NCI-H146 treated with DMSO at 0.1 percent for 48 hours (cell line): ENCODE measurements around the gene LRG1.

Experiments
- DNase-seq: peaks from one replicate; lab custom pipeline; 2025; ENCODE audit not compliant: unreplicated experiment; lab: John Stamatoyannopoulos, UW

LRG1 gene

DNA sequence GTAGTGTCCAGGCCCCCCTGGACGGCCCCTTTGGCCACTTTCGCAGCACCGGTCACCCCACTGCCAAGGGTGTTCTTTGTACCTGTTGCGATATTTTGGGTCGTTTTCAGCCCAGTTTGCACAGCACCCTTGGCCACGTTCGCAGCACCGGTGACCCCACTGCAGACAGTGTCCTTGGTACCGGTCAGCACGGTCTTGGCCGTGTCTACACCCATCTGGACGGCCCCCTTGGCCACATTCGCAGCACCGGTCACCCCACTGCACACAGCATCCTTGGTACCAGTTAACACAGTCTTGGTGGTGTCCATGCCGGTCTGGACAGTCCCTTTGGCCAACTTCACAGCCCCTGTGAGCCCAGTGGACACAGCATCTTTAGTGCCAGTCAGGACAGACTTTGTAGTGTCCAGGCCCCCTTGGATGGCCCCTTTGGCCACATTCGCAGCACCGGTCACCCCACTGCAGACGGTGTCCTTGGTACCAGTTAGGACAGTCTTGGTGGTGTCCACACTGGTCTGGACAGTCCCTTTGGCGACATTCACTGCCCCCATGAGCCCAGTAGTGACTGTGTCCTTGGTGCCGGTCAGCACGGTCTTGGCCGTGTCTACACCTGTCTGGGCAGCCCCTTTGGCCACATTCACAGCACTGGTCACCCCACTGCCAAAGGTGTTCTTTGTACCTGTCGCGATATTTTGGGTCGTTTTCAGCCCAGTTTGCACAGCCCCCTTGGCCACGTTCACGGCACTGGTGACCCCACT, 28.4 kb downstream of the LRG1 start:
- no peak for DNase-seq

DNA sequence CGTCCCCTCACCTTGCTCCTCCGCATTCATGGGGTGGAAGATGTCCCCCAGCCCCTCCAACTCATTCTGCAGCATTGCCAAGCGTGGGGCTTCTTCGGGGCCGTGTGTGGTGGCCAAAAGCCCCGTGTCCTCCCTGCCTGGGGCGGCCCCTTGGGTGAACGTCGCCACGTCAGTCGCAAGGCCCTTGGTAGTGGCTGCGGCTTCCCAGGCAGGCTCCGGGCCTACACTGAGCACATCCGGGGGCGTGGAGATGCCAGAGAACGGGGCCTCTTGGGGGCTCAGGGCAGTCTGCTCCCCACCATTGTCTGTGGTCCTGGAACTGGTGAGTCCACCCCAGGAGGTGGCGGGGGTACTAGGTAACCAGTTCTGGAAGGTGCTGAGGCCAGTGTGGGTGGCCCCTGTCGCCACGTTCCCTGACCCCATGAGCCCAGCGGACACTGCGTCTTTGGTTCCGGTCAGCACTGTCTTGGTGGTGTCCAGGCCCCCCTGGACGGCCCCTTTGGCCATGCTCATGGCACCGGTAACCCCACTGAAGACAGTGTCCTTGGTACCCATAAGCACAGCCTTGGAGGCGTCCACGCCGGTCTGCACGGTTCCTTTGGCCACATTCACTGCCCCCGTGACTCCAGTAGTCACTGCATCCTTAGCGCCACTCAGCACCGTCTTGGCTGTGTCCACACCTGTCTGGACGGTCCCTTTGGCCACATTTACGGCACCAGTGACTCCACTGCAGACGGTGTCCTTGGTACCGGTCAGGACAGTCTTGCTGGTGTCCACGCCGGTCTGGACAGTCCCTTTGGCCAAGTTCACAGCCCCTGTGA, 29.2 kb downstream of the LRG1 start:
- DNase-seq: no peak

DNA sequence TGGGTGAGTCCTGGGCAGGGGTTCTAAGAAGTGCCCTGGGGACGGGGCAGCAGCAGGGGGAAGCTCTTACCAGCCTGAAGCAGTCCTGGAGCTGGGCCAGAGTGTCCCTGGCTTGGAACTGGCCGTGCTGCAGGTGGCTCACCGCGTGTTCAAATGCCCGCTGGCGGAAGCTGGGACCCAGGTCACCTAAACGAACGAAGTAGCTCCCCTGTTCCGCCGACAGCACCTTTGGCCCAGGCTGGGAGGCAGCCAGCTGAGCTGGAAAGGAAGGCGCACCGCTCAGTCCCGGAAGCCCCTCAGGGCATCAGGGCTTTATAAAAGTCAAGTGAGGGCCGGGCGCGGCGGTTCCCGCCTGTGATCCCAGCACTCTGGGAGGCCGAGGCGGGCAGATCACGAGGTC, 31.1 kb downstream of the LRG1 start:
- DNase-seq: no peak

DNA sequence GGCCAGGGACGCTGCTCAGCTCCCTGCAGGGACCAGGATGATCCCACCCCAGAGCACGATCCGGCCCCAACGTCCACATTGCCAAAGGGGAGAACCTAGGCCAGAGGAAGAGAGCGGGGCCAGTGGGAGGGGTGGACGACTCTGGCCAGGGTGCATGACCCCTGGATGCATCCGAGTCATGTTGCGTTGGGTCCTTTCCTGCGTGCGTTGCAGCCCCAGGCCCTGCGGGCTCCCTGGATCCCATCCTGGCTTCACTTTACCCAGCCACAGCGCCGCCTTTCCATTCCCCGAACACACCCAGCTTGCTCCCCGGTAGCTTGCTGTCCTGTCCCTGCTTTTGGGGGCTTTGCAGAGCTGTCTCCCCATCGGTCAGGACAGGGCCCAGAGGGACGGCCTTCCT, 32.0 kb downstream of the LRG1 start:
- no peak for DNase-seq

DNA sequence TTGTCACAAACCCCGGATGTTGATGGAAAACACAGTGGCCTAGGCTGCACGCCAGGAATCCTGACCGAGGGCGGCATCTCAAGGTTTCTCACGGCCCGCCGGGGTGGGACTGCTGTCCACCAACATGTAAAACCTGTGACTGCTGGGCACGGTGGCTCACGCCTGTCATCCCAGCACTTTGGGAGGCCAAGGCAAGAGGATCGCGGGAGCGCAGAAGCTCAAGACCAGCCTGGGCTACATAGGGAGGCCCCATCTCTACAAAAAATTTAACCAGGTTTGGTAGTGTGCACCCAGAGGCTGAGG, 32.7 kb downstream of the LRG1 start:
- DNase-seq: no peak

DNA sequence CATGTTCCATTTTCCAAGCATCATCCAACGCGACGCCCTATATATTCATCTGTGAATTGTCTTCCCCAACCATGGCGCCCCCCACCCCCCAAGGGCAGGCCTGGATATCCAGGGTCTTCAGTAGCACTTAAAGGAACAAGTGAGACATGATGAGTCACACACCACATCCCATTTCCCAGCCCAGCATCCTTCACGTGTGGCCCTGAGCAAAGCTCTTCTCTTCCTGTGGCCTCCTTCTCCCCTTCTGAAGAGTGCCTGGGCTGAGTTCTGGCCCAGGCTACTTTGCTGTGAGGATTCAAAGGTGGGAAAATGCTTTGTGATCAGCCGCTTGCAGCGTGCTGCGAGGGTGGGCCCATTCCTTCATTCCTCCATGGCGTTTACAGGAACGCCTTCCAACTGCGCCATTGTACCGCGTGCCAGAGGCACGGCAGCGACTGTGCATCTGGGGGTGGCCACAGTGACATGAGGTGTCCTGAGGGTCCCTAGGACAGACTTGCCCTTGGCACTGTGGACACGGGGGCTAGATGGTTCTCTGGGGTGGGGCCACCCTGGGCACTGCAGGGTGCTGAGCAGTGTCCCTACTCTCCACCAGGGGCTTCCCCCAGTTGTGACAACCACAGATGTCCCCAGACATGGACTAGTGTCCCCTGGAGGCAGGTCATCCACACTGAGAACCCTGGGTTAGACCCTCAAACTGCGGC, 33.2 kb downstream of the LRG1 start:
- no peak for DNase-seq

DNA sequence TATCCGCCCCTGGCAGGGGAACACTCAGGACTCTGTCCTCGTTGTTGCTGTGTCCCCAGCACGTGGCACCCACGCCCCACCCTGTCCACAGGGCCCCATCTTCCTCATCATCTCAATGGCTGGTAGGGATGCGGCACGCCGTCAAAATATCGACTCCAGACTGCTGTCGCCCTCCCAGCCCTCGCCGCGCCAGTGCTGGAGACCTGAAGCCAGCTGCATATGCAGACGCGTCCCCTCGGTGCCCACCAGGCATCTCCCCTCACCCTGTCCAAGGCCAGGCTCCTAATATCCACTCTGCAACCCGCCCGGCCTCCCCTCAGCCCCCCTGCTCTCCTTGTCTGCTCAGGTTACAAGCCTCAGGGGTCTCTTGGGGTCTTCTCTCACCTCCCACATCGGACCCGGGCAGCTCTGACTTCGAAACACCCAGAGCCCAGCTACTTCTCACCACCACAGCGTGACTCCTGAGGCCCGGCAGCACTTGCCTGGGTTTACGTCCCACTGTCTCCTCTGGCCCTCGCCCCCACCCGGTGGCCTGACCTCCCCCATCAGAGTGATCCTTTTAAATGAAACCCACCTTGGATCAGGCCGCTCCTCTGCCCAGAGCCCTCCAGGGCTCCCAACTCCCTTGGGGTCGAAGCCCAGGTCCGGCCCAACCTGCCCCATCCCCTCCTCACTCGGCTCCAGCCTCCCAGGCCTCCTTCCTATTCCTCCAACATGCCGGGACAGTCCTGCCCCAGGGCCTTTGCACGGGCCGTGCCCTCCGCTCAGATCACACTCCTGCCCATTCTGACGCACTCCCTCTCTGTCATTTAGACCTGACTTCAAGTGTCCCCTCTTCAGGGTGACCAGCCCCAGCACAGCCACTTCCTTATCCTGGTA, 34.0 kb downstream of the LRG1 start:
- DNase-seq: no peak

DNA sequence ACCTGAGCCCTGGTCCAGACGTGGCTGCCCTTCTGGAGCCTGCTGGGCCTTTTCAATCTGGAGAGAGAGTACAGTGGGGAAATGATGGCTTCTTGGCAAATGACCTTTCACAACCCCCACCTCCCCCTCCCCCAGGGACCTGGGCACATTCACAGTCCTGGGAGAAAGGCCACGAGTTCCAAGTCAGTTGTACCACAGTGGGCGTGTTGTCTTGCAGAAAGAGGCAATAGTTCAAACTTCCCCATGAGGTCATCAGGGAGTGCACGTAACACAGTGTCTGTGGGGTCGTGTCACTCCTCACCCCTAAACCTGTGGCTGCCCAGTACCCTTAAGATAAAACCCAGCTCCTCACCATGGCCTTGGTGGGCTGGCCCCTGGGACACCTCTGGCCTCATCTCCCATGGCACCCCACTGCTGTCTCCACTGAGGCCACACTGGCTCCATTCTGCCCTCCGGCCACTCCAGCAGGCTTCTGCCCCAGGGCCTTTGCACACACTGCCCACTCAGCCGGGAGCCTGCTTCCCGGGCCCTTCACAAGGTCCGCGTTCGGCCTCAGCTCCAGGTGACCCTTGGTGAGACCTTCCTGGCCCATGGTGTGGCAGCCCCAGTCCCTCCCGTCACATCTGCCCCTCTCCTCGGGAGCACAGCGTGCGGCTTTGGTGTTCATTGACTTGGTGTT, 34.8 kb downstream of the LRG1 start:
- no peak for DNase-seq

DNA sequence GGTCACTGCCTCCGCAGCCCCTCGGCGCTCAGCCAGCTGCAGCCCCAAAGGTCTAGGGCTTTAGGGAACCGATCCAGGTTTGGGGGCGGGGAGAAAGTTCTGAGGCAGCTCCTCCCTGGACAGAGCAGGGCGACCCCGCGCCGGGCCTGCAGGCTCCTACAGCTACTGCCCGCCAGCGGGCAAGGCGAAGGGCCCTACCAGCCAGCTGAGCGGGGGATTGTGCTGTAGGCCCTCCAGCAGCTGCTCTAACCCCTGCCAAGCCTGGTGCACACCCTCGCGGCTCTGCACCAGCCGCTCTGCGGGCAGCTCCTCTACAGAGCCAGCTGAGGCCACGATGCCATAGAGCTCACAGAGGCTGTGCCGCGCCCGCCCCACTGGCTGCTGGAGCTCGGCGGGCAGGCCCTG, 35.5 kb downstream of the LRG1 start:
- no peak for DNase-seq

DNA sequence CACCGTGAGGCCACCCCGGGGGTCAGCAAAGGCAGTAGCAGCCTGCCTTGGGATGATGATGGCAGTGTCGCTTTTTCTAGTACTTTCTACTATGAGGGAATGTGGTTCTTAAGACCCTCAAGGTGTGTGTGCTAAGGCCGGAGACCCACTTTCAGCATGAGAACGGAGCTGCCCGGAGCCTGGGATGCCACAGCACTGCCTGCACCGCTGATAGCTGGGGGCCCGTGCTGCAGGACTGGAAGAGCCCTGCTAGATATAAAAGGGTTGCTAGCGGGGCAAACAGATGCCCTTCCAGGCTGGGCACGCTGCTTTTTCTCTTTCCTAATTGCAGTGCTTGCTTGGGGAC, 36.0 kb downstream of the LRG1 start:
- DNase-seq: no peak

DNA sequence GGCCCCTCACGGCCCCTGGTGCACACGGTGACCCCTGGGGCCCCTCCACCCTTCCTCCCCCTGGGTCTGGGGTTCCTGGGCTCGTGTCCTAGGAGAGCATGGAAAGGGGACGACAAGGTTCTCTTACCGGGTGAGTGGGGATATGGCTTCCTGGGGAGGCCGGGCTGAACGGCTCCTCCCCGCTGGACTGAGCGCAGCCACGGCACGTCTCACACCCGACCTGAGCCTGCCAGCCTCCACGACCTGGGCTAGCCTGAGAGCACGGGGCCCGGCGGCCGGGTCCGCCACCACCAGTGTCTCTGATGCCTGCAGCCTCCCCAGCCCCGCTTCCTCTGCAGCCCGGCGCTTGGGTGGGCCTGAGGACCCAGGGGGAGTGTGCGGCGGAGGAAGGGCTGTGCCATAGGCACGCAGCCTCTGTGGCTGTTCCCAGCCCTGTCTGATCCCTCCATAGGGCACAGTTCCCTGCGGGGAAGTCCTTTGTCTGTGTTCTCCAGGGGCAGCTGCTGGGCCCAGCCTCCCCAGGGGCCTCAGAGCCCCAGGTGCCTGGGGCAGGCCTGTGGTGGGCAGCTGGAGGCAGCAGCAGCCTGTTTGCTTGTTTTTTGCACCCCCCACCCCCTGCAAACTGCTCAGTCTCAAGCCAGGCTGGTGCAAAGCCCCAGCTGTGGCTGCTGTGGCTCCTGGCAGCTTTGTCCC, 36.6 kb downstream of the LRG1 start:
- DNase-seq: no peak

DNA sequence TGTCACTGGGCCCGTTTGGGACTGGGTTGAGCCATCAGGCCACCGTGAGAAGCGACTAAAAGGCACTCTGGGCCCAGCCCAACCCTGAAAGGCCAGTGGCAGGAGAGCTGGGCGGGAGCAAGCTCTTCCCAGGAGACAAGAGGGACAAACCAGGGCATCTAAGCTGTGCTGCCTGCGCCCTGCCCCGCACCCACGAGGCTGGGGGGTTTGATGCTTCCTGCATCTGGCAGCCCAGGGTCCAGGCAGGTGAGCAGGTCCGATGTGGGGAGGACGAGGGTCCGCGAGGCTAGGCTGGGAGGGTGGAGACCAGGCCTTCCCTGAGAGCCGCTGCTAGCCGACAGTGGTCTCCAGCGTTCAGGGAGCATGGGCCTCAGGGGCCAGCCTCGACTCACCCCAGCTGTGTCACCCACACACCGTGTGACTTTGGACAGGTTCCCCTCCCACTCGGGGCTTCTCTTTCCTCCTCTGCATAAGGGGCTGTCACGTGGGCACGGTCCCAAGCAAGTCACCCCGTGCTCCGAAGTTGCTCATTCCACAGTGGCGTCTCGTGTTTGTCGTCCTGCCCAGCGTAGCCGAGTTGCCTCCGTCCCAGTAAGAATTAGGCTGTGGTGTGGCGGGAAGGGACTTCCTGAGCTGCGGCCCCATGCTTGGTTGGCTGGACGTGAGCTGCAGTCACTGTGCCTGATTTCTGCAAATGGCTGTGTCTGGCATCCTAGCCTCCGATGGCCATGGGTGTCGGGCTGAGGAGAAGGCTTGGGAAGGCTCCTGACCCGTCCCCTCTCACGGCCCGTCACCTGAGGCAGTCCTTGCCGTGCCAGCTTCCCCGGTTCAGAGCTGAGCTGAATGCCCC, 37.3 kb downstream of the LRG1 start:
- no peak for DNase-seq

DNA sequence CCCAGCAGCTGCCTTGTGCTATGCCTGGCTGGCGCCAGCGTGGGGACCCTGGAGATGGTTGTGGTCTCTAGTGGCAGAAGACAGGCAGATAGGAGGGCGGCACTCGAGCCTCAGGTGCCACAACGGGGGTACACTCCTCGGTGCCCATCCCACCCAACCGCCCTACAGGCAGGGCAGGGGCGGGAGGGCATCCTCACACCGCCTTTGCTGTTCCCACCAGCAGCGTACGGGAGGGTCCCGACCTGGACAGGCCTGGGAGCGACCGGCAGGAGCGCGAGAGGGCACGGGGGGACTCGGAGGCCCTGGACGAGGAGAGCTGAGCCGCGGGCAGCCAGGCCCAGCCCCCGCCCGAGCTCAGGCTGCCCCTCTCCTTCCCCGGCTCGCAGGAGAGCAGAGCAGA, 38.1 kb downstream of the LRG1 start:
- no peak for DNase-seq

DNA sequence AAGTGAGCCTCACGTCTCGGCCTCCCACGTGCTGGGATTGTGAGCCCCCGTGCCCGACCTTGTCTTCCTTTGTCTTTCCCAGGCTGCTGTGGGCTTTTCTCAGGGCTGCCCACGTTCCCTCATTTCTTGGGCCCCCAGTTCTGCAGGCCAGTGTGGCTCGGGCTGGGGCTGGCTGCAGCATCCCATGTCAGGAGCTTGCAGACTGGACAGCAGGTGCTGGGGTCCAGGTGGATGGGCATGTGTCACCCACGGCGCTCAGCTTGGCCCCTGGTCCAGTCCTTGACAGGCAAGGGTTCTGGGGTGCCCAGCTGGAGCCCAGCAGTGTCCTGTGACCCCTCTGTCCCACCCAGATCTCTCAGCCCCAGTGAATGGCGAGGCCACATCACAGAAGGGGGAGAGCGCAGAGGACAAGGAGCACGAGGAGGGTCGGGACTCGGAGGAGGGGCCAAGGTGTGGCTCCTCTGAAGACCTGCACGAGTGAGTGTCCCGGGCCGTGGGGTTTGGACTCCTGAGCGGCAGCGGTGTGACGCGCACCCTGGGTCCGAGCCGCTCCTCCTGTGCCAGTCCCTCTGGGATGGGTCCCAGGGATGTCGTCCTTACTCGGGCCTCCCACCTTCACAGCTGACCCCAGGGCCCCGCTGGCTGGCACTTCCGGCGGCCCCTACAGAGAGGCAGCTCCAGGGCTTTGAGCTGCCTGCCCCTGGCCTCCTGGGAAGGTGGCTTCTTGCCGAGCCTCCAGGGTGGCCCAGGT, 38.8 kb downstream of the LRG1 start:
- no peak for DNase-seq

DNA sequence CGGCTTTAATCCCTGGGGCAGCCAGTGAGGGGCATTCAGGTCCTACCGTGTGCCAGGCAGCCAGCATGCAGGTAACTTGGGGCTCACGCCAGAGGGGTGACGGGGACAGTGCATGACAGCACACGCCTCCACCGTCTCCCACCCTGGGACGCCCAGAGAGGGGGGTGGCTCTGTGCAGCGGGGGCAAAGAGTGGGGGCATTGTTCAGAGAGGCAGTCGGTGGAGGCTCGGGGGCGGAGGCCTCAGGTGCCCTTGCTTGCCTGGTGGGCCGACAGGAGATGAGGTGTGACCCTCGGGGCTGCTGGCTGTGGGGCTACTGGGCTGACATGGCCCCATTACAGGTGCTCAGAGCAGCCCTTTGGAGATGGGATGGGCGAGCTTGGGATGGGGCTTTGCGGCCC, 40.0 kb downstream of the LRG1 start:
- DNase-seq: no peak

DNA sequence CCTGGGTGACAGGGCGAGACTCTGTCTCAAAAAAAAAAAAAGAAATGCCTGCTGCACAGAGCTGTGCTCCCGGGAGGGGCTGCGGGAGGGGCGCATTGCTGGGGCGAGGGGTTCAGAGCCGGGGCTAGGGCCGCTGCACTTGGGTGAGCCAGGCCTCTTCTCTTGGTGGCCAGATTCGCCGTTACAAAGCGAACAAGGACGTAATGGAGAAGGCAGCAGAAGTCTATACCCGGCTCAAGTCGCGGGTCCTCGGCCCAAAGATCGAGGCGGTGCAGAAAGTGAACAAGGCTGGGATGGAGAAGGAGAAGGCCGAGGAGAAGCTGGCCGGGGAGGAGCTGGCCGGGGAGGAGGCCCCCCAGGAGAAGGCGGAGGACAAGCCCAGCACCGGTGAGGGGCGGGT, 40.5 kb downstream of the LRG1 start:
- DNase-seq: no peak

DNA sequence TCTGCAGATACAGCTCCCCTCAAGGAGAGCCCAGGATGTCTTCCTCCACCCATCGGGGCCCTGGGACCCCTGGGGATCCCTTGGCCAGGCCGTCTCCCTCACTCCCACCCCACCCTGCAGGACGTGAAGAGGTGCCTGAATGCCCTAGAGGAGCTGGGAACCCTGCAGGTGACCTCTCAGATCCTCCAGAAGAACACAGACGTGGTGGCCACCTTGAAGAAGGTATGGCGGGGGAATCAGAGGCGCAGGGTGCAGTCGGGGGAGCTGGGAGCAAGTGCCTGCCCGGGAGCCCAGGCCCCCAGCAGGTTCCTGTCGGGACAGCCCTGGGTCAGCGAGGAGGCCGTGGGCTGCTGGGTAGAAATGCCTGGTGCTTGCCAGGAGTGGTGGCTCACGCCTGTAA, 41.1 kb downstream of the LRG1 start:
- no peak for DNase-seq

DNA sequence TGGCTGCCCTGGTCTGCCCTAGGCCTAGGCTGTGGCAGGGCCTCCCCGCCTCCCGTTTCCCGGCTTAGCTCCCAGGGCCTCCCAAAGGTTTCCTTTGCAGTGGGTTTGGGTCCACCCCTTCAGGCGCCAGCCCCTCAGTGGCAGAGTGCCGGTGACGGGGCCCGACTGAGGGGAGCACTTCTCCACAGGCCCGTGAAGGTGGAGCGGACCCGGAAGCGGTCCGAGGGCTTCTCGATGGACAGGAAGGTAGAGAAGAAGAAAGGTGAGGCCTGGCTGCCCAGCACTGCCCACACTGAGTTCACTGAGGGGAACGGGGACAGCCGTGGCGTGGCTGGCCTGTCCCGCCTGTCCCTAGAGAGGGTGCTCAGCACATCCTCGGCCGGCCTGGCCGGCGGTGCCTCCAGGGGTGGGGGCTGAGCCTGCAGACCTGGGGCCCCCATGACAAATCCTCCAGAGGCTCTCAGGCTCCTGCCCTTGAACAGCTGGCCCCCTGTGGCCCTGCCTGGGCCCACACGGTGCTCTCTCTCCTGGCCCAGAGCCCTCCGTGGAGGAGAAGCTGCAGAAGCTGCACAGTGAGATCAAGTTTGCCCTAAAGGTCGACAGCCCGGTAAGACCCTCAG, 42.0 kb downstream of the LRG1 start:
- DNase-seq: no peak
